Activated CD4-positive, alpha-beta memory T cell treated with anti-CD3 and anti-CD28 coated beads, Interleukin-2, amount 10 ng/mL, durations not matched to agents 7 days and 5 days (primary cell): ENCODE results near the gene CRIP3. TPM values are rescaled to one million over a fixed set of nuclear protein-coding genes. Genes with fewer than 3 reads are reported as not detected.

Source experiments
- CTCF ChIA-PET: fragments of 350-600 bp; sonication (Branson Sonifier 250); formaldehyde crosslinking; loops from one replicate; lab custom pipeline; 2021; ENCODE audit warnings: antibody characterized with exemption, inconsistent platforms; lab: Charles Lee
- POLR2A ChIA-PET: fragments of 350-600 bp; sonication (Branson Sonifier 250); formaldehyde crosslinking; loops from one replicate; lab custom pipeline; 2021; ENCODE audit warnings: antibody characterized with exemption; lab: Charles Lee
- DNase-seq: peaks from one replicate; pipeline ENCODE4 v3.0.0-alpha.2; 2020
- H3K27ac Mint-ChIP-seq: one replicate; pipeline ENCODE4 v1.8.0; 2021; ENCODE audit warnings: mild to moderate bottlenecking, mixed read lengths
- H3K27me3 Mint-ChIP-seq: one replicate; pipeline ENCODE4 v1.8.0; 2021; ENCODE audit warnings: mixed read lengths
- H3K36me3 Mint-ChIP-seq: one replicate; pipeline ENCODE4 v1.8.0; 2021; ENCODE audit warnings: low read depth, mixed read lengths
- H3K4me1 Mint-ChIP-seq: one replicate; pipeline ENCODE4 v1.8.0; 2021; ENCODE audit warnings: mixed read lengths
- H3K4me3 Mint-ChIP-seq: one replicate; pipeline ENCODE4 v1.8.0; 2021; ENCODE audit warnings: mild to moderate bottlenecking, mixed read lengths
- H3K9me3 Mint-ChIP-seq: one replicate; pipeline ENCODE4 v1.8.0; 2021; ENCODE audit warnings: mixed read lengths
- total RNA-seq, 2 experiments: library from RNA; stranded (reverse); gene quantifications; one replicate each; pipeline ENCODE4 v1.2.3, GENCODE V29; 2021

CRIP3 gene
- total RNA-seq, 2 experiments from 2014 or later = 0.88 TPM; not detected in 1

DNA sequence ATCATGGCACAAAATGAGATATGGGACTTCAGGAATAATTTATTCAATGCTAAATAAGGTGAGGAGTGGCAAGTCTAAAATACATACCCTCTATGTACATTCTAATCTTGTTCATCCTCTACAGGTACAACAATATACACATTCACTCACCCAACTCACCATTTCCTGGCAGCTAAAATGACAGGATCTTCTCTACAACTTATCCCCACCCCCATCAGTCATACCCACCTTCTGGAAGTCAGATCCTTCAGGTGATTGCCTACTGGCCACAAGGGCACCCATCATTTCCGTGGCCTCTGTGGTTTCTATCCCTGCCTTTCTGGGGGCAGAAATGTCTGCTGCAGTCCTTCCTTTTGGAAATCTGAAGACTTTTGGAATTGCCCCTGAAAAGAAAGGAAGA, 22.8 kb upstream of the CRIP3 start:
- no peaks in the 10 kb centered on the region for H3K9me3 Mint-ChIP-seq
- ChIA-PET CTCF (no interaction called here), POLR2A (no interaction called here)
- no peak overlapping the region for H3K27ac Mint-ChIP-seq
- no peaks in the 10 kb centered on the region for H3K36me3 Mint-ChIP-seq
- peaks cover 11% of the 10 kb centered on the region for H3K4me1 Mint-ChIP-seq
- no peak for DNase-seq
- H3K27me3 Mint-ChIP-seq = no peaks in the 10 kb centered on the region
- no peak overlapping the region for H3K4me3 Mint-ChIP-seq

DNA sequence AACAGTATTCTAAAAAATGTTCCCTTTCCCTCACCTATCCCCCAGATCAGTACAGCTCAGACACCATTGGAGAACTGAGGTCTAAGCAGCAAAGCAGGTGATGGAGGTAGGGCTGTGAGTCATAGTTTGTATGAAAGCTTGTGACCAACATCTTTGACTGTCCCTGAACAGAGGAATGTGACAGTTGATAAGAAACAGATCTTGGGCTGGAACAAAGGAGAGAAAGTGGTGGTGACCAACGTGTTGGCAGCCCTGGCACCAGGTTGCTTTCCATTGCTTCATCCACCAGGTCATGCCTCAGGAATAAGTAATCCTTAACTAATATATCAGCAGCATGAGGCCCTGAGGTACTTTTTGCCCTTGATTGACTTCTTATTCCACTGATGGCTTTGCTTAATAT, 19.9 kb upstream of the CRIP3 start:
- no peak overlapping the region for H3K27ac Mint-ChIP-seq
- DNase-seq = no peak
- ChIA-PET CTCF (interaction anchor here (1.0 kb wide), 2 partner anchors 8 to 14 kb away, joined by 4 to 6 read pairs; no protein-coding TSS in a partner anchor), POLR2A (no interaction called here)
- H3K27me3 Mint-ChIP-seq = no peaks in the 10 kb centered on the region
- no peak overlapping the region for H3K4me3 Mint-ChIP-seq
- H3K9me3 Mint-ChIP-seq = no peaks in the 10 kb centered on the region
- H3K36me3 Mint-ChIP-seq = no peaks in the 10 kb centered on the region
- H3K4me1 Mint-ChIP-seq = peaks cover 11% of the 10 kb centered on the region

DNA sequence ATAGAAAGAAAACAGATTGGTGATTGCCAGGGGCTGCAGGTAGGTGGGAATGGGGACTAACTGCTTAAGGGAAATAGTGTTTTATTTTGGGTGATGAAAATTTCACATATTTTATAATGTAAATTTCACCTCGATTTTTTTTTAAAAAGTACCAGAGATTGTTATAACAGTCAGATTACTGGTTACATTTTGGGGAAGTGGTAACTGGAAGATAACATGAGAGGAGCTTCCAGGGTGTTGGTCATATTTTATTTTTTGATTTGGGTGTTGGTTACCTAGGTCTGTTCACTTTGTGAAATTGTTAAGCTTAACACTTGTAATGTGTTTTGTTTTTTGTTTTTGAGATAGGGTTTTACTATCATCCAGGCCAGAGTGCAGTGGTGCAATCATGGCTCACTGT, 17.2 kb upstream of the CRIP3 start:
- ChIA-PET CTCF (interaction anchor here (0.6 kb wide), 1 partner anchor 37 kb away, joined by 5 read pairs; no protein-coding TSS in a partner anchor), POLR2A (interaction anchor here (1.0 kb wide), 1 partner anchor 17 kb away, joined by 3 read pairs; the partner anchor contains the start of gene CRIP3)
- H3K27ac Mint-ChIP-seq = no peak overlapping the region
- H3K36me3 Mint-ChIP-seq = no peaks in the 10 kb centered on the region
- no peaks in the 10 kb centered on the region for H3K4me1 Mint-ChIP-seq
- no peaks in the 10 kb centered on the region for H3K9me3 Mint-ChIP-seq
- no peak for DNase-seq
- H3K27me3 Mint-ChIP-seq = peaks cover 4% of the 10 kb centered on the region
- H3K4me3 Mint-ChIP-seq = no peak overlapping the region

DNA sequence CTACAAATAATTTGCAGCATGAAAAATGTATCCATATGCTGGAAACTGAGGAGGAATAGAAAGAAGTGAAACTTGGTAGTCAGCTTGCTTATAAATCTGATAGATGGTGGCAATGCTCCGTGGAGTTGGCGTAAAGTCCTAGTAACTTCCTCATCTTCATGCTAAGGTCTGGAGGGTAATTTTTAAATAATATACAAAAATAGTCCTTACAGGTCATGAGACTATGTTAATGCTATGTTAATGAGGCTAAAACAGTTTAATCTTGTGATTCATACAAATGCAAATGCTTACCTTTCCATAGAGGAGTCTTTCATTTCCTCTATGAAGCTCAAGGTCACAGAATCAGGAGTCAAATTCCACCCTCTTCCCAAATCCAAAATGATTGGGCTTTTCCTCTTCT, 9.4 kb upstream of the CRIP3 start:
- Mint-ChIP-seq H3K9me3 (no peaks in the 10 kb centered on the region), H3K27ac (no peak overlapping the region), H3K4me1 (no peaks in the 10 kb centered on the region), H3K4me3 (no peak overlapping the region), H3K36me3 (no peaks in the 10 kb centered on the region), H3K27me3 (peaks cover 2% of the 10 kb centered on the region)
- CTCF ChIA-PET = interaction anchor here (0.9 kb wide), 1 partner anchor 10 kb away, joined by 3 read pairs; the partner anchor contains the start of gene CRIP3
- POLR2A ChIA-PET = interaction anchor here (1.7 kb wide), 1 partner anchor 9 kb away, joined by 4 read pairs; the partner anchor contains the start of gene CRIP3
- DNase-seq = no peak

DNA sequence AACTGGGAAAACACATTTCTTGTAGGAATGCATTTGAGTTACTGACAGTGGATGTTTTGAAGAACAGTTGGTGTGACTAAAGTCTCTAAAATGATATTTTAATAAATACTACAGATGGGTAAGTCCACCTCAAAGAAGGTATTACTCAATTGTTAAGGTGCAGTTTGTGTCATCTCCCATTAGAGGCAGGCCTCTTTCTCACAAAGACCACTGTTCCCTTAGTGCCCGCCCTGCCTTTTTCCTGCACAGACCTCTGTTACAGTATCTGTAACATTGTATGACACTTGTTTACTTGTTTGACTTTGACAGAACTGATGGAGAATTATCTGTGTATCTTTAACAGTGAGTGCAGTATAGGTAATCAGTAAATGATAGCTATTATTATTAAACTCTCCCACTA, 5.2 kb upstream of the CRIP3 start:
- Mint-ChIP-seq H3K4me3 (no peak overlapping the region), H3K27ac (no peak overlapping the region), H3K9me3 (no peaks in the 10 kb centered on the region), H3K36me3 (no peaks in the 10 kb centered on the region), H3K27me3 (peaks cover 11% of the 10 kb centered on the region), H3K4me1 (peaks cover 8% of the 10 kb centered on the region)
- ChIA-PET POLR2A (interaction anchor here (1.1 kb wide), 1 partner anchor 56 kb away, joined by 3 read pairs; the partner anchor contains the start of gene ZNF318), CTCF (interaction anchor here (0.5 to 1.6 kb wide), 5 partner anchors 14 to 192 kb away, joined by 3 to 4 read pairs (median 3); partner anchors contain the start of gene DNPH1)
- no peak for DNase-seq

DNA sequence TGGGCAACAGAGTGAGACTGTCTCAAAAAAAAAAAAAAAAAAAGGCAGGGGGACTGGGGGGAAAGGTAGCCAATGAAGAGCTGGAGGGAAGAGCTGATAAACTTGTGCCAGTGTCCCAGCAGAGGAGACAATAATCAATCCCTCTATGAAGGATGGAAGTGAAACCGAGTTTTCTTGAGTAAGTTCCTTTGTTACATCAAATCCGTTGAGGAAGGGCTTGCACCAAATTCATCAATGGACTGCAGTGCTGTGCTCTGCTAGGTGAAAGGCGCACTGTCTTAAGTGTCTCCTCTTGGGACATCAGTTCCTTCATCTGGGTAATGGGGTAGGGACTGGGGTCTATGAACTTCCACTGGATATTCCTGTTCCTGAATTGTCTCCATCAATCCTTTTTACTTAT, 3.0 kb upstream of the CRIP3 start:
- Mint-ChIP-seq H3K9me3 (no peaks in the 10 kb centered on the region), H3K27ac (no peak overlapping the region), H3K4me1 (peaks cover 12% of the 10 kb centered on the region), H3K36me3 (no peaks in the 10 kb centered on the region), H3K4me3 (no peak overlapping the region), H3K27me3 (peaks cover 14% of the 10 kb centered on the region)
- POLR2A ChIA-PET = no interaction called here
- CTCF ChIA-PET = no interaction called here
- no peak for DNase-seq

DNA sequence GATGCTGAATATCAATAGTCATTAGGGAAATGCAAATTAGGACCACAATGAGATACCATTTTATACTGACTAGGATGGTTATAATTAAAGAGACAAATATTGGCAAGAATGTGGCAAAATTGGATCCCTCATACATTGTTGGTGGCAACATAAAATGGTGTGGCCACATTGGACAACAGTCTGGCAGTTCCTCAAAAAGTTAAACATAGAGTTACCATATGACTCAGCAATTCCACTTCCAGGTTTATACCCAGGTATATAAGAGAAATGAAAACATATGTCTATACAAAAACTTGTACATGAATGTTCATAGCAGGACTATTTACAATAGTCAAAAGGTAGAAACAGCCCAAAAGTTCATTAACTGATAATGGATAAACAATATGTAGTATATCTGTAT, 2.0 kb upstream of the CRIP3 start:
- Mint-ChIP-seq H3K9me3 (no peaks in the 10 kb centered on the region), H3K27me3 (peaks cover 14% of the 10 kb centered on the region), H3K4me1 (peaks cover 12% of the 10 kb centered on the region), H3K36me3 (no peaks in the 10 kb centered on the region), H3K27ac (no peak overlapping the region), H3K4me3 (no peak overlapping the region)
- POLR2A ChIA-PET = no interaction called here
- CTCF ChIA-PET = no interaction called here
- DNase-seq = no peak

DNA sequence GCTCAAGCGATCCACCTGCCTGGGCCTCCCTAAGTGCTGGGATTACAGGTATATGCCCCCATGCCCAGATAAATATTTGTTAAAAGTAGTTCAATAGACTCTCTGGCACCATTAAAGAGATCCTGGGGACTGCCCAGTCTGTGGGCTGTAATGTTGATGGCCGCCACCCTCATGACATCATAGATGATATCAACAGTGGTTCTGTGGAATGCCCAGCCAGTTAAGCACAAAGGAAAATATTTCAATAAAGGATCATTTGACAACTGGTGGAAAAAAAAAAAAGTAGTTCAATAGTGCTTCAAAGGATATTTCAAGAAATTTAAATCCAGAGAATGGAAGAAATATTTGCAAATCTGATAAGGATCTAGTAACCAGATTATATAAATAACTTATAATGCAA, 1.5 kb upstream of the CRIP3 start:
- ChIA-PET POLR2A (no interaction called here), CTCF (interaction anchor here (3.9 kb wide), 1 partner anchor 87 kb away, joined by 56 read pairs; no protein-coding TSS in a partner anchor)
- Mint-ChIP-seq H3K27ac (no peak overlapping the region), H3K4me1 (peaks cover 12% of the 10 kb centered on the region), H3K9me3 (no peaks in the 10 kb centered on the region), H3K4me3 (no peak overlapping the region), H3K27me3 (peaks cover 14% of the 10 kb centered on the region), H3K36me3 (no peaks in the 10 kb centered on the region)
- DNase-seq = no peak

DNA sequence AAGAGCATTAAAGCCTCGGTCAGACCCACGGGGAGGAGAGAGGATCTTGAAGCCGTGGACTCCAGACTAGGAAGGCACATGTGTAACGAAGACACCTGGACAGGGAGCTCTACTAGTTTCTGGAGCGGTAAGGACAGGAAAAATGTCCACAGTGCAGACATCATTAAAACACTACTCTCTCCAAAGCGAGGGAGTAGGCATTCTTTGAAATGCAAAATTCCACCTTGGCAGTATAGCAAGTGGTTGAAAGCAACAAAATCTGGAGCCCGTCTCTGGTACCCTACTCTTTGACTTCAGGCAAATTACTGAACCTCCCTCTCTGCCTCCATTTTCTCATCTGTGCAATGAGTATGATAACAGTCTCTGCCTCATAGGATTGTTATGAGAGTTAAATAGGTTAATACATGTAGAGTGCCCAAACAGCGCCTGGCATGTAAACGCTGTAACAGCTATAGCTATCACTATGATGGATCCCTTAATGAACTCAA, 408 bp upstream of the CRIP3 start:
- Mint-ChIP-seq H3K27me3 (peaks cover 14% of the 10 kb centered on the region), H3K36me3 (no peaks in the 10 kb centered on the region), H3K9me3 (no peaks in the 10 kb centered on the region), H3K27ac (no peak overlapping the region), H3K4me3 (peak overlapping the region; percentile 72), H3K4me1 (peaks cover 12% of the 10 kb centered on the region)
- CTCF ChIA-PET = interaction anchor here (0.7 to 3.9 kb wide), 11 partner anchors 13 to 197 kb away, joined by 3 to 56 read pairs (median 5); partner anchors contain the start of gene ABCC10
- POLR2A ChIA-PET = interaction anchor here (1.0 to 1.5 kb wide), 5 partner anchors 8 to 62 kb away, joined by 3 to 8 read pairs (median 4); partner anchors contain the start of gene ZNF318
- no peak for DNase-seq

DNA sequence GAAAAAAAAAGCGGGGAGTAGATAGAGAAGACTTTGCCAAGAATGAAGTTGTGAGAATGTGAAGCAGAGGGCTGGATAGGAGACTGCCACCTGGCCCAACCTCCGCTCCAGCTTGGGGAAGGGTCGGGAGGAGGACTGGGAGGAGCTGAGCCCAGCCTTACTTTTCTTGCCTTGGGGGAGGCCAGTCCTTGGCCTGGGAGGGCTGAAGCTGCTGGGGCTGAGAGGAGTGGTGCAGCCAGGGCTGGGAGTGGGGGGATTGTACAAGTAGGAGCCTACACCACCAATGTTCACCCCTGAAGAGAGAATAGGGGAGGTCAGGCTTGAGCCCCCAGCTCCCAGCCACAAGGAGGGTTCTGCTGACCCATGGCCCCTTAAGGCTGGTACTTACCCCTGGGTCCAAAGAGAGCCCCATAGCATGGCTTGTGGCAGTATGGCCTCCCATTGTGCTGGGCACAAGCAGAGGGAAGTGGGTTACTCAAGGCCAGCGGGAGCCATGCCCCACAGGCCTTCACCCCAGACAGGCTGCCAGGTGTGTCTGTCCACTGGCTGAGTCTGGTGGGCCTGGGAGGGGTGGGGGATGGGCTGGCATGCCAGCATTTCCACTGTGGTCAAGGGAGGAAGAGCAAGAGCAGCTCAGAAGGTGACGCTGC, 1.1 kb downstream of the CRIP3 start:
- Mint-ChIP-seq H3K27ac (no peak overlapping the region), H3K9me3 (no peaks in the 10 kb centered on the region), H3K27me3 (peaks cover 11% of the 10 kb centered on the region), H3K4me3 (no peak overlapping the region), H3K4me1 (peaks cover 12% of the 10 kb centered on the region), H3K36me3 (no peaks in the 10 kb centered on the region)
- no peak for DNase-seq
- CTCF ChIA-PET = interaction anchor here (0.7 to 3.9 kb wide), 11 partner anchors 11 to 885 kb away, joined by 3 to 56 read pairs (median 5); partner anchors contain the start of genes DNPH1 and TJAP1
- POLR2A ChIA-PET = interaction anchor here (1.4 to 1.5 kb wide), 2 partner anchors 61 to 62 kb away, joined by 3 to 8 read pairs; partner anchors contain the start of gene ZNF318

DNA sequence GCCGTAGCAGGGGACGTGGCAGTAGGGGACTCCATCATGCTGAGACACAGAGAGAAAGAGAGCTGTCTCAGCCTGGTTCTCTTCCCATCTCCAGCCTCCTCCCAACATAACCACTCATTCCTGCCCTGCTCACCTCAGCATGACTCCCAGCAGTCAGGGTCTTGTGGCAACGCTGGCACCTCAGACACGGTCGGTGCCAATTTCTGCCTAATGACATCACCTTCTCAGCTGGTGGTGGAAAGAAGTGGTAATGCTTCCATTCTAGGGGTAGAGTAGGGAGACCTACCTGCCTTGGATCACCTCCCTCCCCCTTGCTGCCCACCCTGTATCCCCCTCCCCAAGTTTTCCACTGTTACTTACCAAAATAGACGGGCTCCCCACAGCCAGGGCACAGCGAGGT, 2.5 kb downstream of the CRIP3 start:
- peaks cover 9% of the 10 kb centered on the region for H3K27me3 Mint-ChIP-seq

DNA sequence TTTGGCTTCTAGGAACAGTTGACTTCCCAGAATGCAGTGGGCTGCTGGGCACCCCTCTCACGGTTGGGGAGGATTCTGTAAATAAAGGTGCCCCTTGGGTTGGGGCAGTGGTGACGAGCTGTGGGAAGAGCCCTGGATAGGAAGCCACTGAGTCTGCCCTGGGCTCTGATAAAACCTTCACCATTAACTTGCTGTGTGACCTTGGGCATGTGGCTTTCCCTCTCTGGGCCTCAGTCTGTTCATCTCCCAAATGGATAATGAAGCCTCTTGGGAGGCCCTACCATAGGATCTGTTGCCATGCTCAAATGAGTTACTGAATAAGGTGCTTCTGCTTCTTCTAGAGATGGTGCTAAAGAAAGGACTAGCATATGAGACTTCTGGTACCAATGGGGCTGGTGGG, 3.7 kb downstream of the CRIP3 start:
- no peaks in the 10 kb centered on the region for H3K36me3 Mint-ChIP-seq
- no peaks in the 10 kb centered on the region for H3K9me3 Mint-ChIP-seq
- H3K4me3 Mint-ChIP-seq = no peak overlapping the region
- H3K27me3 Mint-ChIP-seq = peaks cover 9% of the 10 kb centered on the region
- H3K27ac Mint-ChIP-seq = no peak overlapping the region
- H3K4me1 Mint-ChIP-seq = peaks cover 12% of the 10 kb centered on the region
- POLR2A ChIA-PET = no interaction called here
- DNase-seq = no peak
- CTCF ChIA-PET = no interaction called here

More for the DNA sequence above, 2.5 kb downstream of the CRIP3 start:
- H3K4me3 Mint-ChIP-seq = no peak overlapping the region
- no peak overlapping the region for H3K27ac Mint-ChIP-seq
- peaks cover 12% of the 10 kb centered on the region for H3K4me1 Mint-ChIP-seq
- H3K36me3 Mint-ChIP-seq = no peaks in the 10 kb centered on the region
- POLR2A ChIA-PET = no interaction called here
- CTCF ChIA-PET = interaction anchor here (1.4 to 3.9 kb wide), 2 partner anchors 63 to 91 kb away, joined by 3 to 56 read pairs; partner anchors contain the start of gene ZNF318
- H3K9me3 Mint-ChIP-seq = no peaks in the 10 kb centered on the region
- no peak for DNase-seq

DNA sequence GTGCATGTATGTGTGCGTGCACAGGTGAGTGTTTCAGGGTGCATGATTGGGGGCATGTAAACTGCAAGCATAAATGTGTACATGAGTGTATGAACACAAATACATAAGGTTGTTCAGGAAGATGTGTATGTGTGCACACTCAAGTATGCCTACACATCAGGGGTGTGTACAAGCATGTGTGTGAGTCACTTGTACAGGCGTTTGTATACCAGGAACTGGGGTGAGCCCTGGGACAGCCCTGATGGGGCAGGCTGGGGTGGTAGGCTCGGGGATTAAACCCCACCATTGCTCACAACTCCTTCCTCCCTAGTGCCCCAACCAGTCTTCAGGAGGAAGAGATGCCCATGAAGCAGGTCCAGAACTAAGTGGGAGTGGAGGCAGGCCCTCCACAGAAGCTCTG, 4.3 kb downstream of the CRIP3 start:
- no peak overlapping the region for H3K27ac Mint-ChIP-seq
- peaks cover 13% of the 10 kb centered on the region for H3K4me1 Mint-ChIP-seq
- H3K4me3 Mint-ChIP-seq = no peak overlapping the region
- no peak for DNase-seq
- no peaks in the 10 kb centered on the region for H3K36me3 Mint-ChIP-seq
- ChIA-PET POLR2A (no interaction called here), CTCF (no interaction called here)
- H3K9me3 Mint-ChIP-seq = no peaks in the 10 kb centered on the region
- H3K27me3 Mint-ChIP-seq = peaks cover 12% of the 10 kb centered on the region
